ENCODE data around the gene CHRNE. TPM values are rescaled to one million over a fixed set of nuclear protein-coding genes. Genes with fewer than 3 reads are reported as not detected.
"Not testable (repeated sequence)": the region's sequence is repeated elsewhere in the genome, so short reads cannot be mapped to it uniquely, and the experiment has no call there.

The CHRNE gene
- total and polyA plus RNA-seq, 2 of the 13 experiments (the other 11 are each of a cell fraction or from before 2014, with no cell fraction given) = 0.53 to 0.59 TPM

GRCh38 chr17:4926577-4927335 is 23.9 kb upstream of the CHRNE start:
- POLR2A ChIA-PET = interaction anchor here (1.3 kb wide), 1 partner anchor 13 kb away, joined by 5 read pairs; the partner anchor contains the start of genes RNF167 and SLC25A11
- BruUV-seq (replicated peaks); H3K79me2 ChIP-seq (ENCODE audit: insufficient read depth, low read length); H3K36me3 ChIP-seq (replicated peaks in 1 of 2; ENCODE audit: control insufficient read depth in 1 of 2, insufficient read depth in 2 of 2, low read length in 2 of 2); in situ Hi-C loops (cut with HindIII; ENCODE audit: extremely low pct_ligation_motif_present, low pct_unique_long_range_greater_than_20kb); H3K9ac ChIP-seq (ENCODE audit: insufficient read depth, low read depth, low read length); H3K4me2 ChIP-seq (ENCODE audit: low read depth, low read length); H3K4me3 ChIP-seq (replicated peaks in 1 of 3; ENCODE audit: insufficient read depth in 1 of 3, low read depth in 2 of 3, low read length in 3 of 3); H4K20me1 ChIP-seq (ENCODE audit: insufficient read depth, low read length); H3K9me3 ChIP-seq (ENCODE audit: low read length); CTCF ChIA-PET (ENCODE audit: low intra/inter-chr PET ratio, low total read pairs); H3K4me1 ChIP-seq (ENCODE audit: insufficient read depth, low read length); H3K27ac ChIP-seq (ENCODE audit: extremely low read length, insufficient read depth, low read length); ATAC-seq; H2AFZ ChIP-seq (ENCODE audit: low read length); intact Hi-C loops (cut with micrococcal nuclease; ENCODE audit: unreplicated experiment); DNase-seq (ENCODE audit: low spot score); FAIRE-seq; H3K27me3 ChIP-seq (ENCODE audit: control insufficient read depth in 1 of 2, insufficient read depth in 2 of 2, low read length in 2 of 2): not testable (repeated sequence)
- WGBS (ENCODE audit: low lambda C conversion rate) = 82% methylated on average over 24 of the region's 24 CpGs
- 0 out of 4 replicates have a peak, but pooled peaks of 1 of the 2 experiments have one; percentile 2 for TF ChIP-seq MAFK (conservative IDR thresholded peaks at IDR 0.05 in 1 of 2, IDR thresholded peaks at IDR 0.05 in 1 of 2; ENCODE audit: low read length in 2 of 2)

GRCh38 chr17:4921320-4921719 is 18.4 kb upstream of the CHRNE start:
- no peak for TF ChIP-seq BCL6 (CRISPR knock-in tag; IDR thresholded peaks at IDR 0.05)
- TF ChIP-seq ZNF674 (CRISPR knock-in tag; IDR thresholded peaks at IDR 0.05; ENCODE audit: low read depth) = no peak
- TF ChIP-seq ZNF891 (CRISPR knock-in tag; IDR thresholded peaks at IDR 0.05) = no peak
- no peak for TF ChIP-seq KLF6 (CRISPR knock-in tag; IDR thresholded peaks at IDR 0.05)
- TF ChIP-seq ELF3 (CRISPR knock-in tag; IDR thresholded peaks at IDR 0.05) = no peak
- peak; percentile 53; the same call in 1 of the 2 replicates for TF ChIP-seq ZNF121 (CRISPR knock-in tag; IDR thresholded peaks at IDR 0.05)
- CTCF ChIA-PET (ENCODE audit: low intra/inter-chr PET ratio, low total read pairs) = no interaction called here
- no peak for DNase-seq (ENCODE audit: low spot score)
- in situ Hi-C loops (cut with HindIII; ENCODE audit: extremely low pct_ligation_motif_present, low pct_unique_long_range_greater_than_20kb) (no loop called here), intact Hi-C loops (cut with micrococcal nuclease; ENCODE audit: unreplicated experiment) (no loop called here)
- Histone ChIP-seq H3K9me3 (ENCODE audit: low read length) (no peaks in the 10 kb centered on the region), H3K36me3 (replicated peaks in 1 of 2; ENCODE audit: control insufficient read depth in 1 of 2, insufficient read depth in 2 of 2, low read length in 2 of 2) (no peaks in the 10 kb centered on the region), H3K4me2 (ENCODE audit: low read depth, low read length) (peak overlapping the region; percentile 75; the same call in 1 of the 2 replicates), H4K20me1 (ENCODE audit: insufficient read depth, low read length) (no peaks in the 10 kb centered on the region), H3K27me3 (ENCODE audit: control insufficient read depth in 1 of 2, insufficient read depth in 2 of 2, low read length in 2 of 2) (no peaks in the 10 kb centered on the region), H3K4me3 (replicated peaks in 1 of 3; ENCODE audit: insufficient read depth in 1 of 3, low read depth in 2 of 3, low read length in 3 of 3) (no peak overlapping the region), H2AFZ (ENCODE audit: low read length) (no peak overlapping the region), H3K9ac (ENCODE audit: insufficient read depth, low read depth, low read length) (no peak overlapping the region), H3K27ac (ENCODE audit: extremely low read length, insufficient read depth, low read length) (peak overlapping the region; percentile 53), H3K4me1 (ENCODE audit: insufficient read depth, low read length) (peaks cover 22% of the 10 kb centered on the region), H3K79me2 (ENCODE audit: insufficient read depth, low read length) (no peaks in the 10 kb centered on the region)
- 65% methylated on average over 4 of the region's 4 CpGs for WGBS (ENCODE audit: low lambda C conversion rate)
- POLR2A ChIA-PET = interaction anchor here (1.0 to 3.0 kb wide), 7 partner anchors 8 to 76 kb away, joined by 3 to 35 read pairs (median 6); partner anchors contain the start of genes ENO3, INCA1, RNF167 and SLC25A11
- BruUV-seq (replicated peaks) = no TSS peak
- no peak for FAIRE-seq
- ATAC-seq = no peak
